Cortex of kidney (tissue), 1 donor: ENCODE results near the gene MAN1C1.

Experiments
- DNase-seq: peaks from one replicate; lab custom pipeline; 2025; lab: John Stamatoyannopoulos, UW

MAN1C1 gene

DNA sequence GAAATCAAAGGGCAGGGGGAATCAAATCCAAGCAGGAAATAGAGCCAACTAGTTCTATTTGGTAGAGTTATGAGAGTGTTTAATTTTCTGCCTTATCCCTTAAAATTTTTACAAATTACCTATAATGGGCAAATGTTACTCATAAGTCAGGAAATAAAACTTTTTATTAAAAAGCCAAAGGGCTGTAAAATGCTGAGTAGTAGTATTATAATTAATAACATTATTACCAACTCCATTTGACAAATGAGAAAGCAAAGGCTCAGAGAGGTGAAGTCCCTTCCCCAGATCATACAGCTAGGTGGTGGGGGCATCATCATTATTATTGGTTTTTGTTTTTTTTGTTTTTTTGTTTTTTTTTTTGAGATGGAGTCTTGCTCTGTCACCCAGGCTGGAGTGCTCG lies 186.8 kb downstream of the MAN1C1 start:
- DNase-seq, result no peak

DNA sequence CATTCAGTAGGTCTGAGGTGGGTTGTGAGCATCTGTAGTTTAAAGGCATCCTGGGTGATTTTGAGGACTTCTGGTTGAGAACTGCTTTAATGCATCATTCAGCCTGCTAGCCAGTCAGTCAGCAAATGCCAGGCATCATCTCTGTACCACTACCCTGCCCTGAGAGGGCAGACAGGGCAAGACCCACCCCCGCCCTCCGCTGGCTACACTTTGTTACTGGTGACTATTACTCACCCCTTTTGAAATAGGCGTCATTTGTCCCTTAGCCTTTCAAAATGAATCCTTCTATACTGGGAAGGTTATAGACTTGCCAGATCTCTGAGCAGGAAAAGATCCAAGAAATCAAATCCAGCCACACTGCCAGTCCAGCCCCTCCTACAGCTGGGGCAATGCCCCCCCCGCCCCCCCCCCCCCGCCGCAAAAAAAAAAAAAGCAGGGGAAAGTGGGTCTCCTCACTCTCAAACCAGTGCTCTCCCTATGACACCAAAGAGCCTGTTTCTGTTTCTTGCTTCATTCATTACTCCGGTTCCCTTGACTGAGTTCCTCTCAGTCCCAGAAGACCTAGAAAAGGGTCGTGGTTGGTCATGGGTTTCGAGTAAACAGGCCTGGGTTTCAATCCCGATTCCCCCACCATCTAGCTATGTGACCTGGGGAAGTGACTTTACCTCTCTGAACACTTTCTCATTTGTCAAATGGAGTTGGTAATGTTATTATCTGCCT lies 187.8 kb downstream of the MAN1C1 start:
- no peak for DNase-seq

DNA sequence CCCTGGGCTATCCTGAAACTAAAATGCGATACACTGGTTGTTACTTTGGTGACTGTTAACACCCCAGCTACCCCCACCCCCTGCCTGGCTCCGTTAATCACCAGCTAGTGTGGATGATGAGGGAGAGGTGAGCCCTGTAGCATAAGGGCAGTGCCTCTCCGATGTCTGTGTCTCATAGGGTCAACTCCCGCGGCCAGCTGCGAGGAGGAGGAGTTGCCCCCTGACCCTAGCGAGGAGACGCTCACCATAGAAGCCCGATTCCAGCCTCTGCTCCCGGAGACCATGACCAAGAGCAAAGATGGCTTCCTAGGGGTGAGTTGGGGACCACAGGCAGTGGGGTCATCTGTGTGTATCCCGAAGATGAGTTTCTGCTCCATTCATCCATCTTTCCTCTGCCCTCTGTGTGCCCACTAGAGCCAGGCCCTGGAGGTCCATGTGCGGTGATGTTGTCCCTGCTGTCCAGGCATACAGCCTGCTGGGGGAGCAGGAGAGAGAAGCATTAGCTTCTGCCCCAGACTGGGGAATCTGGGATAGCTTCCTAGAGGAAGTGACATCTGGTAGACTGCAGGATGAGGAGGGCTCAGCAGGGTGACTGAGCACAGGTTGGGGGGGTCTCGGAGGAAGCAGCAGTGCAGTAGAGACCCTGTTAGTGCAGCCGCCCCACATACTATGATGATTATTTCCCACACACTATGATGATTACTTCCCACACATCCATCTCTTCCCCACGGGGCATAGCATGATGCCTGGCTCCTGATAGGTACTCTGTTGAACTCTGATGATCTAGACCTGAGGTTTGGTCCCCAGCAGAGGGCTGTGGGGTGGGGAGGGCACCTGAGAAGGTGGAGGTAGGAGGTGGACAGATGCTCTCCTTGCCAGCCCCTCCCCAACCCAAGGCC lies 188.6 kb downstream of the MAN1C1 start:
- DNase-seq, result no peak

DNA sequence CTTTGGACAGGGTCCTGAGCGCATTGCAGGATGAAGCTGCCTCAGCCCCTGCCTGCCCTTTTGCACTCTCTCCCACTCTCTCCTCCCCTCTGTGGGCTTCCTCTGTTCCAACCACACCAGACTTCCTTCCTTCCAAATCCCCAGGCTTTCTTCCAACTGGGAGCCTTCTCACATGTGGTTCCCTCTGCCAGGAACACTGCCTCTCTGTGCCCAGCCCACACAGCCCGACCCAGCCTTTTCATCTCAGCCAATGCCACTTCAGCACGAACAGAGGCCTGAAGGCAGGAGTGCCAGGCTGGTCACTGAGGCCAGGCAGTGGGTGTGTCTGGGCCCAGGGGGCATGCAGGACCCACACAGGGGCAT lies 189.3 kb downstream of the MAN1C1 start:
- no peak for DNase-seq

DNA sequence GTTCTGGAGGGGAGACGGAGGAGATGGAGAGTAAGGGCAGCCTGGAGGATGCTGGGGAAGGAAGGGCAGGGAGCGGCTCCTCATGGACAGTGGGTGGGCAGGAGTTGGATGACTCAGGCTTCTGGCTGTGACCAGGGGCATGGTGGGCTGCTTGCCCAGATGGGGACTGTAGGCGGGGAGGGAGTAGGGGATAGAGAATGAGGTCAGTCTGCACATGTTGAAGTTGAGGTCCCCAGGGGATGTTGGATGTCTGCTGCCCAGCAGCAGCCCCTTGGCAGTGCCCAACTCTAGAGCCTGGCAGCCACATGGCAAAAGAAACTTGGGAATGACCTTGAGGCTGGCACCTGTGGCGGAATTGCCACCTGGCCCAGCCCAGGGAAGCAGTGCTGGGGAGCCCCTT lies 189.8 kb downstream of the MAN1C1 start:
- no peak for DNase-seq

DNA sequence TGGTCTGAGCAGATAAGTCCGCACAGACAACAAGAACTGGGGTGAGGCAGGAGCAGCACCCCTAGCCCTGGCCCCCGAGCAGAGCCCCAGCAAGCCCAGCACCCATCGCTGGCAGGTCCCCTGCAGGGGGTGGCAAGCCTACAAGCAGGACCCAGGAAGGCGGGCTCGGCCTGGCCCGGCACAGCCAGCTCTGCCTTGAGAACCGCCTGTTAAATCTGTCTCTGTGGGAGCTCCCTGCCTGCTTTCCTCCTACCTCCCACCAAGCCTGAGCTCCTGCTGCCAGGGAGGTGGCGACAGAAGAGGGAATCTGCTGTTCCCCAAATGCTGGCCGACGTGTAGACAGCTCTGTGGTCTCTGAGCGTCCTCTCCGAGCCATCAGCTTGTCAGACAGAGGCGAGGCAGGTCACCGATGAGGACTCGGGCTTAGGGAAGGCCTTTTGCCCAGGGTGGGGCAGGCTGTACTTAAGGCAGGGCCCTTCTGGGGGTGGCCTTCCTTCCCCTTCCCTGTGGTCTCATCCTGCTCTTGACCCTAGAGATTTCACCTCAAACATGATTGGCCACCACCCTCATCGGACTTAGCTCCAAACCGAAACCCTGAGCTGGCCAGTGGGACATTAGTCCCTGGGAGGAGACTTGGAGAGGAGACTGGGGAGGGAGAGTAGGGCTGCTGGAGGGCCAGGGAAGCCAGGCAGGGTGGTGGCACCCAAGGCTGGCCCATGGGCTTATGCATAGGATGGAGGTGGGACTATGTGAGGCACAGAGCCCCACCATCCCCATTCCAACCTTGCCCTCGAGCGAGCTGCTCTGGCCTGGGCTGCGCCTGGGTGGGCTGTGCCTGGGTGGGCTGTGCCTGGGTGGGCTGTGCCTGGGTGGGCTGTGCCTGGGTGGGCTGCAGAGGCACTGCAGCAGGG lies 191.1 kb downstream of the MAN1C1 start:
- DNase-seq, result no peak

DNA sequence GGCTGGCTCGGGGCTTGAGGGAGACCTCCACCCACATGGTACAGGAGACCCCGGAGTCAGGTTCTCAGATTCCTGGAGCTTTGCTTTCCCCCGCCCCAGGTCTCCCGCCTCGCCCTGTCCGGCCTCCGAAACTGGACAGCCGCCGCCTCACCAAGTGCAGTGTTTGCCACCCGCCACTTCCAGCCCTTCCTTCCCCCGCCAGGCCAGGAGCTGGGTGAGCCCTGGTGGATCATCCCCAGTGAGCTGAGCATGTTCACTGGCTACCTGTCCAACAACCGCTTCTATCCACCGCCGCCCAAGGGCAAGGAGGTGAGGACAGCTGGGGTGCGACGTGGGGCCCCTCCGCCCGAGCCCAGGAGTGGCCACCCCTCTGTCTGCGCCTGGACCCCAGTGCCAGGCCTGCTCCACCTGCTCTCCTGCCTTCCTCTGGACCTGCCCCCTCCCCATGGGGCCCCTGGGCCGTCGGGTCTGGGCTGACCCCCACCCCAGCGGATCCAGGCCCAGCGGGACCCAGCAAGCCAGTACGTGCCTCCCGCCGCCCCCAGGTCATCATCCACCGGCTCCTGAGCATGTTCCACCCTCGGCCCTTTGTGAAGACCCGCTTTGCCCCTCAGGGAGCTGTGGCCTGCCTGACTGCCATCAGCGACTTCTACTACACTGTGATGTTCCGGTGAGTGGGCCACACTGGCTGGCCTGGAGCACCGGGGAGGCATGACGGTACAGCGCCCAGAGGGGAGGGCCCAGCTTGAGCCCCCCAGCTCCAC lies 192.1 kb downstream of the MAN1C1 start:
- no peak for DNase-seq

DNA sequence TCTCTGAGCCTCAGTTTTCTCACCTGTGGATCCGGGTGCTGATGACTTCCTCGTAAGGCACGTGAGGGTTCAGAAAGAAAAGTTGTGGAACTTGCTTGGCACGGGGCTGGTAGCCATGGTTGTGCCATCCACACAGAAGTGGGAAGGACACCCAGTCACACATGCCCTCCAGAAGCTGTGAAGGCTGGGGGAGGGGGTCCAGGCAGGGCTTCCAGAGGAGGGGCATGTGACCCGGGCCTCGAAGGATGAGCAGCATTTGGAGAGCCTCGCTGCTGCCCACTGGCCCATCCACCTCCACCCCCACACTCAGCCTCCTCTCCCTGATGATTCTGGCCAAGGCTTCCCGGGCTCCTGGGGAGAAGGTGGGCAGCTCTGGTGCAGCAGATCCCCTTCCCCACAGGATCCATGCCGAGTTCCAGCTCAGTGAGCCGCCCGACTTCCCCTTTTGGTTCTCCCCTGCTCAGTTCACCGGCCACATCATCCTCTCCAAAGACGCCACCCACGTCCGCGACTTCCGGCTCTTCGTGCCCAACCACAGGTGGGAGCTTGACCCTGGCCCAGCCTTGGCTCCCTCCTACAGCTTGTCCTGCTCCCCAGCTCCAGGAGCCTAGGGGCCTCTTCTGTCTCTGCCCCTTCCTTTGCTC lies 192.8 kb downstream of the MAN1C1 start:
- no peak for DNase-seq

DNA sequence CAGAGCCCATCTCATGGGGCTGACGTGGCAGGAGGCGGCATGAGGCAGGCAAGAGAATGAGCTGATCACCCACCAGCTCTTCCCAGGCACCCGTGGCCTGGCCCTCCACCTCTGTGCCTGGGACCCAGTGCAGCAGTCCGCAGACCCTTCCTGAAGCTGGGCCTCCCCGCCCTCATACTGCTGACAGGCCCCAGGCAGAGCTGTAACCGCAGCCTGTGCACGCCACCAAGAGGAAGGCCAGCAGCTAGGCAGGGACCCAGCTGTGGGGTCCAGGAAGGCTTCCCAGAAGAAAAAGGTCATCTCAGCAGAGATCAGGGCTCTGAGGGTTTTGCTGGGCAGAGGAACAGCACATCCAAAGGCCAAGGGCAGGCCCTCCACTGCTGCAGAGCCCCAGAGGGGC lies 193.3 kb downstream of the MAN1C1 start:
- DNase-seq, result no peak

DNA sequence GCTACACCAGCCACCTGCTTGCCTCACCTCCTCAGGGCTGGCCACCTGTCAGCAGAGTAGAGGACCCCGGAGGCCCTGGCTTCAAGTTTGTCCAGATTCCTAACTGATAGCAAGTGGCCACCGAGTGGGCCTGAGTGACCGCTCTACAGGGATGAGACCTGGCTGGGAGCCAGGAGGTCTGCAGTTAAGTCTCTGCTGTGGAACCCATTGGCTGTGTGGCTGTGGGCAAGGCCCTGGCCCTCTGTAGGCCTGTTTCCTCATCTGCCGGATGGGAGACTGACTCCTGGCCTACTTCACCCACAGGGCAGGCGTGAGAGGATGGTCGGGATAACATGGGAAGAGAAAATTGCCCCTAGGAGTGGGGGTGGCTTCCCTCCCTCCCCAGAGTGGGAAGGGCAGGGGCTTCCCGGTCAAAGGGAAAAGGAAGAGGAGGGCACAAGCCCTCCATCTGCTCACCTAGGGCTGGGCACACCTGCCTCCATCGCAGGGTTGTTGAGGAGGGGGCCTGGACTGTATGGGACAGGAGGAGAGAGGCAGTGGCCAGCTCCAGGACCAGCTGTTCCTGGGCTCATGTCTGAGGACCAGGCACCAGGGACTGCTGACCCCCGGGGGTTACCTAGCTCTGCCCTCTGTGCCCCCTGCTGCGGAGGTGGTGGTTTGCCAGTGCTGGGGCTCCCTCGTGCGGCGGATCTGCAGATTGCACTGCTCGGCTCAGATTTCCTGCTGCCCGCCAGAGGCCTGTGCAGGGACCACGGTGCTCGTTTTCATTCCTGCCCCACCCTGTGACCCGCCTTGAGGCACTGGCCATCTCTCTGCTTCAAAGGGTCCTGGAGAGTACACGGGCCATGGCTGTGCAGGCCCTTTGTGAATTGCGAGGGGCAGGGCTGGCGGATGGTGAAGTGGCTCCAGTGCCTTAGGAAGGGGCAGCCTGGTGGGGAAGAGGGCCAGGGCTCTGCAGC lies 194.0 kb downstream of the MAN1C1 start:
- DNase-seq, result no peak

DNA sequence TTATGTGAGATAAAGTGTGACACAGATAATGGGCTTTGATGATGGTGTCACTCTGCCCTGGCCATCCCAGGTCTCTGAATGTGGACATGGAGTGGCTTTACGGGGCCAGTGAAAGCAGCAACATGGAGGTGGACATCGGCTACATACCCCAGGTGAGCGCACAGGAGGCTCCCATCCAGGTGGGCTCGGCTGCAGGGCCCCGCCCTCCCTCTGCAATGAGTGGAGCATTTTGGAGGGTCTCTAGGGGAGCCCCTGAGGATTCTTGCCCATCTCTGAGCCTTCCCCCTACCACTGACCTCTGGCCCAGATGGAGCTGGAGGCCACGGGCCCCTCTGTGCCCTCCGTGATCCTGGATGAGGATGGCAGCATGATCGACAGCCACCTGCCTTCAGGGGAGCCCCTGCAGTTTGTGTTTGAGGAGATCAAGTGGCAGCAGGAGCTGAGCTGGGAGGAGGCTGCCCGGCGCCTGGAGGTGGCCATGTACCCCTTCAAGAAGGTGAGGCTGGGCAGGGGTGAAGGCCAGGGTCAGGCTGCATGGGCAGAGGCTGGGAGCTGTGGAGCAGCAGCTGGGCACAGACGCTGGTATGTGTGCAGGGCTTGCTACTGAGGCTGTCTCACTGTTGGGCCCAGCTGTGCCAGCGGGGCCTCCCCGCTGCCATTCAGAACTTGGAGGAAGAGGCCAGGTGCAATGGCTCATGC lies 194.9 kb downstream of the MAN1C1 start:
- no peak for DNase-seq

DNA sequence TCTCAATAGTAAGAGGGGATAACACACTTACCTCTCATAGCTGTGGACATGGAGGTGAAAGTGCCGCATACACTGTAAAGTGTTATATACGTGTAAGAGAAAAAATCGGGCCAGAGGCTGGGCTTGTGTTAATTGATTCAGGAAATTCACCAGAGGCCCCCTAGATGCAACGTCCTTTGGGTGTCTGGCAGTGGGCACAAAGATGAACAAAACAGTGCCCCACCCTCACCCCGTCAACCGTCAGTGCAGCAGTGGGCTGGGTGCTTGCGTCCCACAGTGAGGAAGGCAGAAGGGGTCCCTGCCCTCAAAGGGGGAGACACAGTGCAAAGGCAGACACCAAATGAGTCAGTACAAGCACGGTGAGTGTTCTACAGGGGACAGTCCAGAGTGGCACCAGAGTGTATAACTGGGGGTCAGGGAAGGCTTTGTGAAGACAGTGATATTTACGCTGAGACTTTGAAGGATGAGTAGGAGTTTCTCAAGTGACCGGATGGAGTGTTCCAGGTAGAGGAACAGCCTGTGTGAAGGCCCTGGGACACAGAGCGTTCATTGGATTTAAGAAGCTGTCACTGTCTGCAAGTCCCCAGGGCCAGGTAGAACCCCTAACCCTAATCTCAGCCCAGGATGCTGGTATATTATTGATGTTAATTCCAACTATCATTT lies 196.6 kb downstream of the MAN1C1 start:
- DNase-seq, result no peak

DNA sequence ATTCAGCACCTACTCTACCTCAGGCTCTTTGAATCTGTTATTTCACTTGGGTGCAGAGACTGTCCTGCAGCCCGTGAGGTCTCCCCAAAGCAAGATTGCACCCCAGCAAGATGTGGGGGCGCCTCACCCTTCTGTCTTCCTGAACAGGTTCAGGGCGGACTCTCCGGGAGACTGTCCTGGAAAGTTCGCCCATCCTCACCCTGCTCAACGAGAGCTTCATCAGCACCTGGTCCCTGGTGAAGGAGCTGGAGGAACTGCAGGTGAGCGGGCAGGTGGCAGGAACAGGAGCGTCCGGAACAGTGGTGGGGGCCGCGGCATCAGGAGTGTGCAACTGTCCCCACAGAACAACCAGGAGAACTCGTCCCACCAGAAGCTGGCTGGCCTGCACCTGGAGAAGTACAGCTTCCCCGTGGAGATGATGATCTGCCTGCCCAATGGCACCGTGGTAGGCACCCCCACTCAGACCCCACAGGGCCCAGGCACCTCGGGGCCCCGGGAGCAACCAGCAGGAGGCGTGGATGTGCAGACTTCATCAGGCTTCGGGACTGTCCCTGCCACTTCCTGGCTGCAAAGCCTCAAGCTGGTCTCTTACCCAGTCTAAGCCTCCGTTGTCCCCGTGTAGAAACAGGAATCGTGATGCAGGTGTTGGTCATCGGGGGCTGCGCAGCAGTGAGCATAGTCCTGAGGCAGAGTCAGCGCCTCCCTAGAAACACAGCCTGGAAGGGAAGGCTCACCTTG lies 197.3 kb downstream of the MAN1C1 start:
- DNase-seq, result no peak

DNA sequence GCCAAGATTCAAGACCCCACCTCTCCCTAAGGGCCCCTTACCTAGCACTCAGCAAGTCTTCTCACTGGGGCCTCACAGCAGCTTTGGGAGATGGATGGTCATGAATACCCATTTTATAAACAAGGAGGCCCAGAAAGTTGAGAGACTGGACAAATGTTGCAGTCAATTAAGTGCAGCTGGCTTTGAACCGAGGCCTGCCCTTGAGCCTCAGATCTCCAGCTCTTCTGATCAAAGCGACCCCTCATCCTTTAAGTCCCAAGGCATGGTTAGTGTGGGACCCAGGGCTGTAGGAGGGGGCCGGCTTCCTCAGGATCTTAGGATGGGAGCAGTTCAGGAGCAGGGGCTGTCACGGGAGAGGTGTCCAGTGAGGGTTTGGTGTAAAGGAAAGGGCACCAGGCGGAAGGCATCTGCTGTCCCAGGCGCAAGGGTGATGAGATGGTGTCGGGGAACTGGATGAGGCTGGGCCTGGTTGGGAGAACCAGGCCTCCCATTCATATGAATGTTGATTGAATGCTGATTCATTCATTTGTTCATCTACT lies 198.0 kb downstream of the MAN1C1 start:
- no peak for DNase-seq

DNA sequence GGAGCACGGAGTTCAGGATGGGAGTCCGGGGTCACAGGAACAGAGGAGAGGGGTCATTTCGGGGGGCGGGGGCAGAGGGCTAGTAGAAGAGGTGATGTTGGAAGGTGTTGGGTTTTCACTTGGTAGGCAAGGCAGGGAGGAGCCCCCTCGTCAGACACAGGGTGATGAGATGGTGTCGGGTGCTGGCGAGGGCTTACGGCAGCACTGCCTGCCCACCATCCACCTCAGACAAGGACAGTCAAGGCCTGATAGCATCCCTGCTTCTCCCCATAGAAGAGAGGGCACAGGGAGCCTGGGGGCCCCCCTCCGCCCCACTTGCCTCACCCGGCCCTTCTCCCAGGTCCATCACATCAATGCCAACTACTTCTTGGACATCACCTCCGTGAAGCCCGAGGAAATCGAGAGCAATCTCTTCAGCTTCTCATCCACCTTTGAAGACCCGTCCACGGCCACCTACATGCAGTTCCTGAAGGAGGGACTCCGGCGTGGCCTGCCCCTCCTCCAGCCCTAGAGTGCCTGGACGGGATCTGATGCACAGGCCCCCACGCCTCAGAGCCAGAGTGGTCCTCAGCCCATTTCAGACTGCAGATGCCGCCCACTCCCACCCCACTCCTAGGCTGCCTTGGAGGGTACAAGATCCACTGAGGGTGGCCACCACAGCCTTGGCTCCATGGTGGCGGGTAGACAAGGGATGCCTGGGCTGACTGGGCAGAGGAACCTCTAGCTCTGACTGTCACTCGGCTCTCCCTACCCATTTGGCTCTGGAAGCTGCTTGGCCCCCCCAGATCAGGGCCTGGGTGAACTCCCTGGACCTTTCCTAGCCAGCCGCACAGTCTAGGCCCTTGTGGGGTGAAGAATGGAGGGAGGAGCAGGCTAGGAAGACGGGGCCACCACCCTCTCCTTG lies 198.9 kb downstream of the MAN1C1 start:
- DNase-seq, result no peak

DNA sequence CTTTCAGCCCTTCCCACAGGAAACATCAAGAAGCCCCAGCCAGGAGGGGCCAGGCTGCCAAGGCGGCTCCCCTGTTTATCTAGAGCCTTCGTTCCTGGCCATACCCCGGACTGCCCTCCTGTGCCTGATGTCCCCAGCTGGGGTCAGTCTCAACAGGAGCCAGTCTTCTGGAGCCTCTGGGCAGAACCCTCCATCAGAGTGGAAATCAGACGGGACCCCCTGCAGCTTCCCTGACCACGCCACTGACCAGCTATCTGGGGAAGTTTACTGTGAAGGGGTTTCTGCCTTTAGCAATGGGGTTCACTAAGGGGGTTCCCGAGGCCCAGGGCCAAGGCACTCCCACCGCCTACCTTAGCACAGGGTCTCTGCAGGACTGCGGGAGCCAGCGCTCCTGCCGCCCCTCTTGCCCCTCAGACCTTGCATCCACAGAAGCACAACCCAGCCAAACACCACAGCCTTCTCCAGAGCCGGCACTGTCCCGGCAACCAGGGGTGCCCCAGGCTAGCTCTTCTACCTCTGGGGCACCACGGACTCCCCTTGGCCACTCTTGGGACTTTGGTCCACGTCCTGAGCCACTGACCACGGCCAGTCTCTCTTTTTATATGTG lies 199.6 kb downstream of the MAN1C1 start:
- no peak for DNase-seq
